B cell (primary cell): ENCODE measurements around the gene AK3. TPM values are rescaled to one million over a fixed set of nuclear protein-coding genes. Genes with fewer than 3 reads are reported as not detected.

Source experiments
- ATAC-seq: fragments of 200-7000 bp; cut with Tn5 transposase; one replicate; pipeline ENCODE4 v1.10.0; 2021; ENCODE audit warnings: low read depth, mild to moderate bottlenecking, moderate number of reproducible peaks, moderate library complexity
- CTCF ChIA-PET: fragments of 350-600 bp; sonication (Branson Sonifier 250); formaldehyde crosslinking; loops from one replicate; lab custom pipeline; 2021; ENCODE audit warnings: antibody characterized with exemption, inconsistent platforms; lab: Charles Lee
- POLR2A ChIA-PET: fragments of 350-600 bp; sonication (Branson Sonifier 250); formaldehyde crosslinking; loops from one replicate; lab custom pipeline; 2021; ENCODE audit warnings: antibody characterized with exemption; lab: Charles Lee
- DNase-seq: peaks from one replicate; pipeline ENCODE4 v3.0.0; 2013
- H2AFZ ChIP-seq: 2 replicates; pipeline ENCODE4 v1.6.1; 2012; ENCODE audit warnings: mild to moderate bottlenecking, low read depth, low read length; ENCODE audit not compliant: insufficient read depth, poor library complexity, severe bottlenecking
- H3K27ac ChIP-seq, 2 donors: 1 replicate in 1 of 2; 2 replicates in 1 of 2; pipeline ENCODE4 v1.5.1; 2012 to 2013; ENCODE audit warnings: low read length in 2 of 2, mild to moderate bottlenecking in 2 of 2, moderate library complexity in 1 of 2
- H3K27me3 ChIP-seq, 4 experiments: fragments of 200-600 bp in 1 of 4; sonication (generic) in 1 of 4; replicated peaks in 1 of 4; 1 replicate in 2 of 4; 2 replicates in 2 of 4; pipeline versions ENCODE4 v1.6.1 to v1.7.0; 2013 to 2016; ENCODE audit warnings: low read length in 3 of 4, mild to moderate bottlenecking in 2 of 4, mixed read lengths in 1 of 4, moderate library complexity in 1 of 4; ENCODE audit not compliant: insufficient read depth in 4 of 4, control insufficient read depth in 3 of 4; ENCODE audit errors: control extremely low read depth in 1 of 4
- H3K36me3 ChIP-seq, 2 experiments: replicated peaks in 1 of 2; 1 replicate in 1 of 2; 2 replicates in 1 of 2; pipeline versions ENCODE4 v1.6.1 to v1.7.1; 2013; ENCODE audit warnings: low read length in 1 of 2; ENCODE audit not compliant: insufficient read depth in 2 of 2, control insufficient read depth in 1 of 2; ENCODE audit errors: control extremely low read depth in 1 of 2, extremely low read depth in 1 of 2
- H3K4me1 ChIP-seq, 2 donors: fragments of 200-600 bp in 1 of 2; sonication (generic) in 1 of 2; 1 replicate in 1 of 2; 2 replicates in 1 of 2; pipeline versions ENCODE4 v1.5.1 to v1.6.1; 2013 to 2017; ENCODE audit warnings: low read length in 2 of 2; ENCODE audit not compliant: control insufficient read depth in 2 of 2, insufficient read depth in 2 of 2
- H3K4me2 ChIP-seq: replicated peaks from 2 replicates; pipeline ENCODE3; 2012; ENCODE audit warnings: mild to moderate bottlenecking, low read depth, low read length; ENCODE audit not compliant: poor library complexity, severe bottlenecking
- H3K4me3 ChIP-seq, 5 experiments: fragments of 200-600 bp in 1 of 5; sonication (generic) in 1 of 5; 1 replicate in 3 of 5; 2 replicates in 2 of 5; pipeline versions ENCODE4 v1.5.1 to v1.7.0; 2011 to 2016; ENCODE audit warnings: low read length in 4 of 5, mild to moderate bottlenecking in 4 of 5, low read depth in 2 of 5, control low read depth in 1 of 5, moderate library complexity in 1 of 5; ENCODE audit not compliant: insufficient read depth in 1 of 5; ENCODE audit errors: control extremely low read depth in 1 of 5, extremely low read depth in 1 of 5
- H3K79me2 ChIP-seq: fragments of 200-600 bp; sonication (generic); one replicate; pipeline ENCODE4 v1.6.0; 2016; ENCODE audit warnings: low read length; ENCODE audit not compliant: control insufficient read depth, insufficient read depth
- H3K9ac ChIP-seq: fragments of 200-600 bp; sonication (generic); 2 replicates; pipeline ENCODE4 v1.6.1; 2017; ENCODE audit warnings: mild to moderate bottlenecking, low read length, moderate library complexity
- H3K9me3 ChIP-seq, 3 donors: one replicate each; pipeline versions ENCODE4 v1.6.1 to v1.7.1; 2013; ENCODE audit warnings: low read length in 2 of 3; ENCODE audit not compliant: control insufficient read depth in 2 of 3, insufficient read depth in 1 of 3; ENCODE audit errors: control extremely low read depth in 1 of 3
- H4K20me1 ChIP-seq: 2 replicates; pipeline ENCODE4 v1.6.0; 2012; ENCODE audit warnings: mild to moderate bottlenecking, low read length; ENCODE audit not compliant: insufficient read depth, control insufficient read depth, poor library complexity, severe bottlenecking
- H3K27ac Mint-ChIP-seq: one replicate; pipeline ENCODE4 v1.8.0; 2021; ENCODE audit warnings: mixed read lengths
- H3K27me3 Mint-ChIP-seq: one replicate; pipeline ENCODE4 v1.8.0; 2021; ENCODE audit warnings: mixed read lengths
- H3K4me1 Mint-ChIP-seq: one replicate; pipeline ENCODE4 v1.8.0; 2021; ENCODE audit warnings: mixed read lengths
- H3K4me3 Mint-ChIP-seq: one replicate; pipeline ENCODE4 v1.8.0; 2021; ENCODE audit warnings: mixed read lengths
- H3K9me3 Mint-ChIP-seq: one replicate; pipeline ENCODE4 v1.8.0; 2022; ENCODE audit warnings: mixed read lengths; ENCODE audit not compliant: insufficient read depth
- EZH2 ChIP-seq: IDR thresholded peaks from 2 replicates; pipeline ENCODE4 v1.6.1; 2012; ENCODE audit warnings: borderline replicate concordance, low read depth, mild to moderate bottlenecking, moderate library complexity, low read length; ENCODE audit not compliant: insufficient read depth, poor library complexity, severe bottlenecking
- WGBS: methylation state at CpG from one replicate; pipeline ENCODE4 v1.1.5; 2013; ENCODE audit warnings: missing lambda C conversion rate; ENCODE audit not compliant: insufficient coverage; 5-methylcytosine and 5-hydroxymethylcytosine counted together
- intact Hi-C: fragments of 100-400 bp; cut with micrococcal nuclease; formaldehyde crosslinking; loops from one replicate; pipeline ENCODE4 v1.10.0; 2022
- polyA plus RNA-seq: library from polyadenylated mRNA; depleted of rRNA; stranded (reverse); fragments of >200 nt; gene quantifications from 2 replicates; pipeline ENCODE4 v1.2.3, GENCODE V29; 2012
- total RNA-seq, 2 donors: library from RNA; stranded (reverse); fragments of 120-200 nt in 1 of 2; gene quantifications; 1 replicate in 1 of 2; 2 replicates in 1 of 2; pipeline versions ENCODE4 v1.2.3 to v1.2.4, GENCODE V29; 2013 to 2022
- TF ChIP-seq, protein P1 (sequence below): fragments of 200-600 bp; IDR thresholded peaks from one replicate; pipeline ENCODE4 v1.8.0; 2022; ENCODE audit warnings: antibody characterized with exemption, mild to moderate bottlenecking

The AK3 gene
- total and polyA plus RNA-seq, 2 donors (not counting 1 experiment from before 2014, with no cell fraction given) = 9.9 to 22.9 TPM

DNA sequence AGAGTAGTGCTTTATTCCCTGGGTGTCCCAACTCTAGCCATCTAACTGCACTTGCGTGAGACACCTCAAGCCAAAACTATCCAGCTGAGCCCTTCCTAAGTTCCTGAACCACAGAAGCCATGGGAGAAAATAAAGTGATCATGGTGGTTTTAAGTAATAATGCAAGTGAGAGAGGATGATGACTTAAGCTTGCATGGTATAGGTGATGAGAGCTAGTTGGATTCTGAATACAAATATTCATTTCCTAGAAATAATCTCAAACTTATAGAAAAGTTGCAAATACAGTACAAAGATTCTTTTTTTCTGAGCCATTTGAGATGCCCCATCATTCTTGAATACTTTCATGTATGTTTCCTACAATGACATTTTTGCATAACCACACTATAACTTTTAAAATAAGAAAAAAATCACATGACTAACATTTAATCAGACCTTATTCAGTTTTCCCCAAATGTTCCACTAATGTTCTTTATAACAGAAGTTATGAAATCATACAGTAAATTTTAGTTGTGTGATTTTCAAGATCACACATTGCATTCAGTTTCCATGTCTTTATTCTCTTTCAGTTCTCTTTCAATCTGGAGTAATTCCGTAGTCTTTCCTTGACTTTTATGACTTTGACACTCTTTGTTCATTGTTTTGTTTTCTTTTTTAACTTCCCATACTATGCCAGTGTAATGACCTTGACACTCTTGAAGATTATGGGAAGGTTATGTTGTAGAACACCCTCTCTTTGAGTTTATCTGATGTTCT, 5.5 kb upstream of the AK3 start:
- H3K27ac Mint-ChIP-seq = no peak overlapping the region
- WGBS = no CpG with 5 or more reads among the region's 2 CpGs
- intact Hi-C loops = no loop called here

More for the DNA sequence above, 5.5 kb upstream of the AK3 start:
- Histone ChIP-seq H3K4me1 (peaks cover 3 to 7% of the 10 kb centered on the region in 2 donors), H2AFZ (no peak overlapping the region), H3K36me3 (no peaks in the 10 kb centered on the region), H3K27ac (no peak overlapping the region), H3K4me2 (no peak overlapping the region), H3K79me2 (no peaks in the 10 kb centered on the region), H3K9me3 (no peaks in the 10 kb centered on the region), H3K9ac (no peak overlapping the region), H3K4me3 (no peak overlapping the region), H4K20me1 (no peaks in the 10 kb centered on the region), H3K27me3 (no peaks in the 10 kb centered on the region)
- H3K9me3 Mint-ChIP-seq = no peaks in the 10 kb centered on the region
- H3K4me3 Mint-ChIP-seq = no peak overlapping the region
- no peaks in the 10 kb centered on the region for H3K27me3 Mint-ChIP-seq
- ATAC-seq (no peak), DNase-seq (no peak)
- TF ChIP-seq, protein P1, sequence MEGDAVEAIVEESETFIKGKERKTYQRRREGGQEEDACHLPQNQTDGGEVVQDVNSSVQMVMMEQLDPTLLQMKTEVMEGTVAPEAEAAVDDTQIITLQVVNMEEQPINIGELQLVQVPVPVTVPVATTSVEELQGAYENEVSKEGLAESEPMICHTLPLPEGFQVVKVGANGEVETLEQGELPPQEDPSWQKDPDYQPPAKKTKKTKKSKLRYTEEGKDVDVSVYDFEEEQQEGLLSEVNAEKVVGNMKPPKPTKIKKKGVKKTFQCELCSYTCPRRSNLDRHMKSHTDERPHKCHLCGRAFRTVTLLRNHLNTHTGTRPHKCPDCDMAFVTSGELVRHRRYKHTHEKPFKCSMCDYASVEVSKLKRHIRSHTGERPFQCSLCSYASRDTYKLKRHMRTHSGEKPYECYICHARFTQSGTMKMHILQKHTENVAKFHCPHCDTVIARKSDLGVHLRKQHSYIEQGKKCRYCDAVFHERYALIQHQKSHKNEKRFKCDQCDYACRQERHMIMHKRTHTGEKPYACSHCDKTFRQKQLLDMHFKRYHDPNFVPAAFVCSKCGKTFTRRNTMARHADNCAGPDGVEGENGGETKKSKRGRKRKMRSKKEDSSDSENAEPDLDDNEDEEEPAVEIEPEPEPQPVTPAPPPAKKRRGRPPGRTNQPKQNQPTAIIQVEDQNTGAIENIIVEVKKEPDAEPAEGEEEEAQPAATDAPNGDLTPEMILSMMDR = no peak
- TF ChIP-seq EZH2 = no peak
- peaks cover 4% of the 10 kb centered on the region for H3K4me1 Mint-ChIP-seq
- POLR2A ChIA-PET = no interaction called here
- CTCF ChIA-PET = interaction anchor here (0.6 to 5.0 kb wide), 4 partner anchors 9 to 241 kb away, joined by 3 to 22 read pairs (median 4); no protein-coding TSS in a partner anchor
